Ovary (tissue), 3 donors: ENCODE data around the gene SRSF6.

Experiments
- EP300 ChIP-seq: sonication (generic); formaldehyde crosslinking; IDR thresholded peaks from one replicate; pipeline ENCODE4 v1.6.1; 2017; ENCODE audit warnings: antibody characterized with exemption
- POLR2A ChIP-seq: fragments of 450-650 bp; IDR thresholded peaks from one replicate; pipeline ENCODE4 v1.6.1; 2017; ENCODE audit warnings: antibody characterized with exemption, mild to moderate bottlenecking, moderate library complexity
- TF ChIP-seq, protein P1 (sequence below), 3 donors: fragments of 450-650 bp in 2 of 3; fragments of 200-600 bp in 1 of 3; IDR thresholded peaks; one replicate each; pipeline versions ENCODE4 v1.5.1 to v1.8.0; 2016 to 2022; ENCODE audit warnings: antibody characterized with exemption in 3 of 3, mild to moderate bottlenecking in 1 of 3
- donor health status: DM: no; HTN: no; CAD: no.

GRCh38 chr20:43430265-43431133, 27.2 kb upstream of the SRSF6 start:
- TF ChIP-seq, protein P1, sequence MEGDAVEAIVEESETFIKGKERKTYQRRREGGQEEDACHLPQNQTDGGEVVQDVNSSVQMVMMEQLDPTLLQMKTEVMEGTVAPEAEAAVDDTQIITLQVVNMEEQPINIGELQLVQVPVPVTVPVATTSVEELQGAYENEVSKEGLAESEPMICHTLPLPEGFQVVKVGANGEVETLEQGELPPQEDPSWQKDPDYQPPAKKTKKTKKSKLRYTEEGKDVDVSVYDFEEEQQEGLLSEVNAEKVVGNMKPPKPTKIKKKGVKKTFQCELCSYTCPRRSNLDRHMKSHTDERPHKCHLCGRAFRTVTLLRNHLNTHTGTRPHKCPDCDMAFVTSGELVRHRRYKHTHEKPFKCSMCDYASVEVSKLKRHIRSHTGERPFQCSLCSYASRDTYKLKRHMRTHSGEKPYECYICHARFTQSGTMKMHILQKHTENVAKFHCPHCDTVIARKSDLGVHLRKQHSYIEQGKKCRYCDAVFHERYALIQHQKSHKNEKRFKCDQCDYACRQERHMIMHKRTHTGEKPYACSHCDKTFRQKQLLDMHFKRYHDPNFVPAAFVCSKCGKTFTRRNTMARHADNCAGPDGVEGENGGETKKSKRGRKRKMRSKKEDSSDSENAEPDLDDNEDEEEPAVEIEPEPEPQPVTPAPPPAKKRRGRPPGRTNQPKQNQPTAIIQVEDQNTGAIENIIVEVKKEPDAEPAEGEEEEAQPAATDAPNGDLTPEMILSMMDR (IDR thresholded peaks at IDR 0.05), result no peak
- TF ChIP-seq POLR2A (no peak), EP300 (no peak)
